Measurements from ENCODE around the gene ADRM1. TPM values are rescaled to one million over a fixed set of nuclear protein-coding genes. Genes with fewer than 3 reads are reported as not detected.

Gene ADRM1
- total RNA-seq, 1 donor from 2014 or later, result 52.3 TPM

GRCh38 chr20:62354811-62355341 is 52.1 kb downstream of the ADRM1 start:
- H4K20me1 ChIP-seq (ENCODE audit: low read depth), result peaks cover 61% of the 10 kb centered on the region
- peak overlapping the region; percentile 46 for H3K4me2 ChIP-seq
- Mint-ChIP-seq H3K36me3 (no peaks in the 10 kb centered on the region), H3K9me3 (no peaks in the 10 kb centered on the region), H3K27ac (no peak overlapping the region), H3K4me3 (no peak overlapping the region), H3K4me1 (peaks cover 10% of the 10 kb centered on the region), H3K27me3 (ENCODE audit: insufficient read depth, low read depth) (no peaks in the 10 kb centered on the region)
- H3K79me2 ChIP-seq (ENCODE audit: low read depth), result peaks cover 45% of the 10 kb centered on the region
- TF ChIP-seq EZH2 (IDR thresholded peaks at IDR 0.05) (no peak), EZH2phosphoT487 (IDR thresholded peaks at IDR 0.05) (no peak), CTCF (IDR thresholded peaks at IDR 0.05) (no peak)
- no peak overlapping the region for H3K4me3 ChIP-seq
- H3K9me3 ChIP-seq (ENCODE audit: low read depth), result no peaks in the 10 kb centered on the region
- no peak for DNase-seq (ENCODE audit: low spot score)
- H3F3A ChIP-seq (ENCODE audit: low read depth), result no peaks in the 10 kb centered on the region
- peak overlapping the region; percentile 59 for H3K27ac ChIP-seq
- H3K36me3 ChIP-seq, result no peaks in the 10 kb centered on the region
- H2AFZ ChIP-seq (replicated peaks), result no peak overlapping the region
- peaks cover 34% of the 10 kb centered on the region for H3K4me1 ChIP-seq
- no peaks in the 10 kb centered on the region for H3K27me3 ChIP-seq
- H3K9ac ChIP-seq, result peak overlapping the region; percentile 25

- H3K4me1 Mint-ChIP-seq, result peaks cover 10% of the 10 kb centered on the region
- Histone ChIP-seq H3K27me3 (no peaks in the 10 kb centered on the region), H3K4me1 (peaks cover 34% of the 10 kb centered on the region), H3K36me3 (no peaks in the 10 kb centered on the region), H3K9ac (no peak overlapping the region), H4K20me1 (ENCODE audit: low read depth) (peaks cover 62% of the 10 kb centered on the region), H3F3A (ENCODE audit: low read depth) (no peaks in the 10 kb centered on the region), H3K4me3 (no peak overlapping the region), H3K9me3 (ENCODE audit: low read depth) (no peaks in the 10 kb centered on the region), H3K79me2 (ENCODE audit: low read depth) (peaks cover 47% of the 10 kb centered on the region), H3K27ac (no peak overlapping the region), H2AFZ (replicated peaks) (no peak overlapping the region), H3K4me2 (peak overlapping the region; percentile 46)
- no peak overlapping the region for H3K4me3 Mint-ChIP-seq
- no peaks in the 10 kb centered on the region for H3K27me3 Mint-ChIP-seq (ENCODE audit: insufficient read depth, low read depth)
- H3K36me3 Mint-ChIP-seq, result no peaks in the 10 kb centered on the region
- peak; percentile 43 for DNase-seq (ENCODE audit: low spot score)
- H3K27ac Mint-ChIP-seq, result no peak overlapping the region
- TF ChIP-seq EZH2phosphoT487 (IDR thresholded peaks at IDR 0.05) (no peak), EZH2 (IDR thresholded peaks at IDR 0.05) (no peak), CTCF (IDR thresholded peaks at IDR 0.05) (no peak)
- H3K9me3 Mint-ChIP-seq, result no peaks in the 10 kb centered on the region
Measured at GRCh38 chr20:62355516-62355877, 52.7 kb downstream of the ADRM1 start.

DNA sequence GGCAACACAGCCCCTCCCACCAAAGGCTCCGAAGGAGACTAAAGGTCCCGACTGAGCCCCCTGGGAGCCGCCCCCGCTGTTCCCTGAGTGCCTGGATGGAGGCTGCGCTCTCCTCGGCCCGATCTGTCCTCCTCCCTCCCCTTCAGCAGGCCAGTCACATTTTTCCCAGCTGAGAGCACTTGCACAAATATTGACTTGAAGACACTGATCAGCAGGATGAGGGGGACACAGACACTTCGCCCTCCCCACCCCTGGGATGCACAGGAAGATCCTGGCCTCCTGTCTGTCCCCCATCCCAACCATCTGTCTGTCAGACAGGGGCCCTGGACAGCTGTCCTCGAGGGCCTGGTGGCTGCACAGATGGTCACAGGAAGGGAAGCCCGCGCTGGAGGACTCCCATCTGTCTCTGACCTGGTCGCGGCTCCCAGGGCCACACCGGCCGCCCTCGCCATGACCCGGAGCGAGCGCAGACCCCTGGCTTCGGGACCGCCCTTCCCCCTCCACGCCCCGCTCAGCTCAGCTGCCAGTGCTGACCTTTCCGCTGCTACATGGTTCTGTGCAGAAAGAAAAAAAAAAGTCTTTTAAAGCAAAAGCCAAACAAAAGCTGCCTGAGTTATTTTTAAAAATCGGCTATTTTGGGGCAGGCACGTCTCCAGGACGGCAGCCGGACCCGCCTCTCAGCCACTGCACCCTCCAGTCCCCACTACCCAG is 53.2 kb downstream of the ADRM1 start:
- H3K27ac ChIP-seq, result peak overlapping the region; percentile 34
- peaks cover 52% of the 10 kb centered on the region for H3K79me2 ChIP-seq (ENCODE audit: low read depth)
- Mint-ChIP-seq H3K36me3 (no peaks in the 10 kb centered on the region), H3K27me3 (ENCODE audit: insufficient read depth, low read depth) (no peaks in the 10 kb centered on the region), H3K27ac (no peak overlapping the region), H3K4me1 (peaks cover 12% of the 10 kb centered on the region), H3K9me3 (no peaks in the 10 kb centered on the region), H3K4me3 (no peak overlapping the region)
- peak overlapping the region; percentile 46 for H3K4me2 ChIP-seq
- no peaks in the 10 kb centered on the region for H3K36me3 ChIP-seq
- H3K9ac ChIP-seq, result peak overlapping the region; percentile 30
- H2AFZ ChIP-seq (replicated peaks), result no peak overlapping the region
- H4K20me1 ChIP-seq (ENCODE audit: low read depth), result peaks cover 66% of the 10 kb centered on the region
- H3K4me3 ChIP-seq, result no peak overlapping the region
- H3K4me1 ChIP-seq, result peaks cover 39% of the 10 kb centered on the region
- no peak for TF ChIP-seq CTCF (IDR thresholded peaks at IDR 0.05)
- no peak for TF ChIP-seq EZH2 (IDR thresholded peaks at IDR 0.05)
- TF ChIP-seq EZH2phosphoT487 (IDR thresholded peaks at IDR 0.05), result no peak
- DNase-seq (ENCODE audit: low spot score), result no peak
- H3K9me3 ChIP-seq (ENCODE audit: low read depth), result no peaks in the 10 kb centered on the region
- peaks cover 4% of the 10 kb centered on the region for H3F3A ChIP-seq (ENCODE audit: low read depth)
- no peaks in the 10 kb centered on the region for H3K27me3 ChIP-seq

Data from neural progenitor cell (in vitro differentiated cells).